Raji (cell line): ENCODE results near the gene EHD1.

ENCODE experiments used
- POLR2A ChIP-seq: IDR thresholded peaks from 2 replicates; pipeline ENCODE4 v1.6.1; 2011; ENCODE audit warnings: low read depth, low read length, control low read depth; ENCODE audit not compliant: insufficient read depth

Gene EHD1

DNA sequence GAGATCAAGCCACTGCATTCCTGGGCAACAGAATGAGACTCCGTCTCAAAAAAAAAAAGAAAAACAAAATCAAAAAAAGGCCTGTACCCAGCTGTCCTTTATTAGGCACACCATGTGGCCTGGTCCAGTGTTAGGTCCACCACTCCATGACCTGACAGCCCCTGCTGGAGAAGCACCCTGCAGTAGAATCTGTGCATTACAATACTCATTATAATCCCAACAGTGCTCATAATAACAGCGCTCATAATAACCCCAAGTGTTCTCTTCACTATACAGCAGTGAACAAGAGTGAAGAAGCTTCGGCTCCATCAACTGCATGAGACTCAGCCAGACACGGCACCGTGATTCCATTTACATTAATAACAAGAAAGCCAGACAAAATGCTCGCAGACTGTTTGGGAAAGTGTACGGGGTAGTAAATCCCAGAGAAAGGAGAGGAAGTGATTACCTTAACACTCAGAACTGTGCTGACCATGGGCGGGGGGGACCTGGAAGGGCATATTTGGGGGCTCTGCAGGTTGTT, 8.9 kb upstream of the EHD1 start:
- TF ChIP-seq POLR2A: no peak

DNA sequence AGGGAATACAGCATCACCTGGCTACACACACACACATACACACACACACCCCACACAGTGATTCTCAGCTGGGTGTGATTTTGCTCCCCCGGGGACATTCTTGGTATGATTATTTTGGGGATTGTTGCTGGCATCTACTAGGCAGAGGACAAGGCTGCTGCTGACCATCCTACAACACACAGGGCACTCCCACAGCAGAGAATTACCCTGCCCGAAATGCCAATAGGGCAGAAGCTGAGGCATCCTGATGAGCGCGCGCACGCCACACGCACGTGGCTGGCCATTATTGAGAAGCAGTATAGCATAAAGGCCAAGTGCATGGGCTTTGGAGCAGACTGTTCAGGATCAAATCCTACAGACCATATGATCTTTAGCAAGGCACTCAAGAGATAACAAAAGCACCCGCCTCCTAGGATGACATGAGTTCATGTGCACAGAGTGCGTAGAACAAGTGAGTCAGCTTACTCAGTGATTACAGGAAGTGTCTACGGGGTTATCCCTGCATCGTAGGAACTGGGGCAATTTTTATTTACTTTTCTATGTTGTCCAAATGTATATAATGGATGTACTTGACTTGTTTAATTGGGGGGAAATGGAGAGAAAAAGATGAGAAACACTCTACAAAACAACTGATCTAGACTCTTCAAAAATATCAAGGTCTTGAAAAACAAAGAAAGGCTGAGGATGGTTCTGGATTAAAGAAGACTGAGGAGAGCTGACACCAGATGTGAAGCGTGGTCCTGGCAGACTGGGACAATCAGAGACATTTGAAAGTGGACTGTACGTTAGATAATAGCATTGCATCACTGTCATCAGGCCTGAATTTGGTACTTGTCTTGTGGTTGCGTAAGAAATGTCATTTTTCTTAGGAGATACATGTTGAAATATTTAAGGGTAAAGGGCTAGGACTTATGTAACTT, 7.2 kb upstream of the EHD1 start:
- TF ChIP-seq POLR2A: no peak

DNA sequence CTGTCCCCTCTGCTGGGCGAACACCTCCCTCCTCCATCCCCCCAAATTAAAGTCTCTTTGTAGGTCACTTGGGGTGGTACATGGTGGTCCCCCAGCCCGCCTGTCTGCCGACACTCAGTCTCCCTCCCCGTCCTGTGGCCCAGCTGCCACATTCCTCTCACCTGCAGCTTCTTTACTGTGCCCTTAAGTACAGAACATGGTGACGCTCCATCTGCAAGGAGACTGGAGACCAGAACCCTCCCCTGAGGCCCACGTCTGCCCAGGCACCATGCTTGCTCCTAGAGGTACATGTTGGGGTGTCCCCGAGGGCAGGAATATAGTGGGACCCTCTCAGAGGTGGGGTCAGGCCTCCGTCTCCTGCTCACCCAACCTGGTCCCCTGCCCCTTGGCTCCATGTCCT, 5.6 kb upstream of the EHD1 start:
- TF ChIP-seq POLR2A: no peak

DNA sequence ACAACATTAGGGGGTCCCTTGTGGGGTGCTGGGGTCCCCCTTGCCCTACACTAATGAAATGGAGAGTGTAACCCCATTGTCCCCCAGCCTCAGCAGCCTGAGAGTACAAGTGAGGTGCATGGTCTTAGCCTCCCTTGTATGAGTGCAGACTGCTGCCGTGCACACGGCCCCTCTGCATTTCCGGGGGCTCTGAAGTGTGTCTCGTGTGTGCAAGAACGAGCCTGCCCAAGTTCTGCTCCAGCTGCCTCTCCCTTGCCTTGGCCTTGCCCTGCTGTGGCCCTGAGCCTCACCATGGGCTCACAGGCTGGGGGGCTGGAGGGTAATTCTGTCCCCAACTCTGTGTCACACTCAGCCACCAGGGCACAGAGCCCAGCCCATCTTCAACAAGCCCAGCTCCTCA, 5.2 kb upstream of the EHD1 start:
- TF ChIP-seq POLR2A: no peak

DNA sequence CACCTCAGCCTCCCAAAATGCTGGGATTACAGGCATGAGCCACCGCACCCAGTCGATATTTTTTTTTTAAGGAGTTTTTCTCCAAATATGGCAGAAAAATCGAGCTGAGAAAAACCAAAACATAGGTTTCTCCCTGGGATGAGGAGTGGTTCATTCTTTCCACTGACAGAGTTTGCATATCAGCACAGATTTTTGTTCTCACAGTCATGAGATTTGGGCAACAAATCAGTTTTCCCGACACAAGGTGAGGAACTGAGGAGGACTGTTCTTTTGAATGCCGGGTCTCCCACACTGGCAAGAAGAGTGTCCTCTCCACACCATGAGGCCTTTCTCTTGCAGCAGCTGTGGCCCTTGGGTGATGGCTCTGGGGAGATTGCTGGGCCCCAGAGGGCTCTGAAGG, 3.8 kb upstream of the EHD1 start:
- no peak for TF ChIP-seq POLR2A

DNA sequence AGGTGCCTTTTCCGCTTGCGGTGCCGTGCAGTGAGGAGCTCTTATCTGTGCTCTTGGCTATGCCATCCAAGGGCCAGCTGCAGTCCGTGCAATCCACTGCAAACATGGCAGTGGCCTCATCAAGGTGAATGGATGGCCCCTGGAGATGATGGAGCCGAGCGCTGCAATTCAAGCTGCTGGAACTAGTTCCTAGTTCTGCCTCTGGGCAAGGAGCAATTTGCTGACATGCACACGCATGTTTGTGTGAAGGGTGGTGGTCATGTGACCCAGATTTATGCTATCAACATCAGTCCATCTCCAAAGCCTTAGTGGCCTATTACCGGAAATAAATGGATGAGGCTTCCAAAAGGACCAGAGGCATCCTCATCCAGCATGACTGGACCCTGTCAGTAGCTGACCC, 3.1 kb upstream of the EHD1 start:
- no peak for TF ChIP-seq POLR2A

DNA sequence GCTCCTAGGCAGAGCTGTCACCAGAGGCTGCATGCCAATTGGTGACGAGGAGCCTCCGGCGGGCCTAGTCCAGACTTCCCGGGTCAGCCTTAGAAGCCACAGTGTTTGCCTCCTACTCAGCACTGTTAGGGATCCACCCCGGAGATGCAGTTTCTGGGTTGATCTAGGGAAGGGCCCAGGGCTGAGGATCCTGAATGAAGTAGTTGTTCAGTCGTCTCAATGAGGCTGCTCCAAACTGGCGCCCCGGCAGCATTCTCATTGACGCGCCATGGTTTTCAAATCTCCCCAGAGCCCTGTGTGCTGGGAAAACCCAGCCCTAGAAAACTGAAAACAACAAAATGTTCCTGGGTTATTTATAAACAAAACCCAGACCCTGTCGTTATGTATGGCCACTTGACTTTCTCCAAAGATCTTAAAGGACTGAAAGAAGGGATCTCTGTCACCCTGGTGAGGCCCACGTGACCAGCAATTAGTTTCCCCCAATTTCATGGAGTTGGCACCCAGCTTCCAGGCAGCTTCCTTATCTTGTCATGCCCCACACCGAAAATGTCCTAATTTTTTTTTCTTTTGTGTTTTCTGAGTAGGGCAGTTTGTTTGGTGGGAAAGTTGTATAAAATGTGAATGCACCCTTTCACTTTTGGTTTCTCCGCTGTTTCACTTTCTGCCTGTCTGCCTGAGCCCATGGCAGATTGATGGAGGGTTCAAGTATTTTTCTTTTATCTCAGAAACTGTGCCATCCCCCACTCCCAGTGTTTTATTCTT, 2.0 kb upstream of the EHD1 start:
- peak; percentile 32 for TF ChIP-seq POLR2A

DNA sequence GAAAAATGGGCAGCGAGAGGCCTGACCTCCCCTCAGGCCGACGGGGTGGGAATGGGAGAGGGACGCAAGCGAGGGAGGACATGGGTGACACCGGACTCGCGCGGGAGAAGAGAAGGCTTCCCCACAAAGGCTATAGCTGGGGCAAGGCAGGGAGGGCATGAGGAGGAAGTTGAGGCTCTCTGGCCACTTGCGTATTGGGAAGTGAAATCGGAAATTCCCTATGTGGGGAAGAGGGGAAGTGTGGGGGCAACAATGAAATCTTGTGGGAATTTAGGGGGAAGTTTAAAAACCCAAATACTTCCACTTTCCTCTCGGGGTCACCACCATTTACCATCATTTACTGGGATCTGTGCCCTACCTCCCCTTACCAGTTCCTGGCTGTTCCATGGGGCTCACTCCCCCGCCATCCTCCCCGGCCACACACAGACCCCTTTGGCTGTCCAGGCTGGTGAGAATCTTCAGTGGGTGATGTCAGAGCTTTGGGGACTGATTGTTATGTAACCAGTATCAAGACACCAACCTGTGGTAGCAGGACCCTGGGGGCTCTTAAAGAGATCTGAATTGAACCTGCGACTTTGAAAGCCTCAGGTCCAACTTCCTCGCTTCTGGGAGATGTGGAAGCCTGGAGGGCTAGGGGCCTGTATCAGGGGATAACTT, 951 bp upstream of the EHD1 start:
- no peak; the same call in 1 of the 2 replicates for TF ChIP-seq POLR2A

DNA sequence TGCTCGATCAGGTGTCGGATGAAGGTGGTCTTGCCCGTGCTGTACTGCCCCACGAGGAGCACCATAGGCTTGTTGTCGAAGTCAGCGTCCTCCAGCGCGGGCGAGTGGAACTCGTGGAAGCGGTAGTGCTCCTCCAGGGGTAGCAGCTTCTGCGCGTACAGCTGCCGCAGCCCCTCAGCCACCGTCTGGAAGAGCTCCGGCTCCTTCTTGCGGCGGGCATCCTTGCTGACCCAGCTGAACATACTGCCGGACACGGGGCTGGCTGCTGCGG, 263 bp downstream of the EHD1 start:
- no peak for TF ChIP-seq POLR2A

DNA sequence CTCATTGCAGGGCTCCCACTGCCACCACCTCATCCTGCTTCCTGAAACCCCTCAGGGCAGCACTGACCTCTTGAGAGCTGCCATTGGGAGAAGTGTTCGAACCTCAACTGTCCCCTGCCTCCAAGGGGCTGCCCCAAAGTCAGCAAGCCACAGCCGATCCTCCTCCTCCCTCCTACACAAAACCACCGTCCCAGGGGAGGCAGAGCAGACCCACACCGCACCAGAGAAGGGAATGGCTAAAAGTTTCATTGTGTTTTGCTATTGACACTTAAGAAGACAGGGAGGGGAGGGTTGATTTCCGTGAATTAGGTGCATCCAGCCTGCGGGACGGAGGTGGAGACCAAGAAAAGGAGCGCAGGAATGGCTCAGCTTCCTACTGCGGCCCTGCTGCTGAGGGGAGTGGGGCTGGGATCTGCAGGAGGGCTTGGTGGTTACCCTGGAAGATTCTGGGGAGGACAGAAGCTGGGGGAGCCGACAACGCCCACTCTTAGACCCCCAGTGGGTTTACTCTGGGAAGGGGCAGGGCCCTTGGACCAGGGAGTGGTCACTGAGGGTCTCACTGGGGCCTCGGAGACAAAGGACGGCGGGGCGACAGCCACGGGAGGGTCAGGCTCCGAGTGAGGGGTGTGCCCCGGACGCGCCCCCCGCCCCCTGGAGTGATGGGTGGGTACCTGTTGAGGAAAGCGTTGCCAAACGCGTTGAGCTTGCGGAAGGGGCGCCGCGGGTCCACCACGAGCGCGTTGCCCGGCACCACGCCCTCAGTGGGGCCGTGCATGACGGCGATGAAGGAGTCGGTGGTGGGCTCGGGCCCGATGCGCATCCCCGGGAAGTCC, 815 bp downstream of the EHD1 start:
- TF ChIP-seq POLR2A: no peak

DNA sequence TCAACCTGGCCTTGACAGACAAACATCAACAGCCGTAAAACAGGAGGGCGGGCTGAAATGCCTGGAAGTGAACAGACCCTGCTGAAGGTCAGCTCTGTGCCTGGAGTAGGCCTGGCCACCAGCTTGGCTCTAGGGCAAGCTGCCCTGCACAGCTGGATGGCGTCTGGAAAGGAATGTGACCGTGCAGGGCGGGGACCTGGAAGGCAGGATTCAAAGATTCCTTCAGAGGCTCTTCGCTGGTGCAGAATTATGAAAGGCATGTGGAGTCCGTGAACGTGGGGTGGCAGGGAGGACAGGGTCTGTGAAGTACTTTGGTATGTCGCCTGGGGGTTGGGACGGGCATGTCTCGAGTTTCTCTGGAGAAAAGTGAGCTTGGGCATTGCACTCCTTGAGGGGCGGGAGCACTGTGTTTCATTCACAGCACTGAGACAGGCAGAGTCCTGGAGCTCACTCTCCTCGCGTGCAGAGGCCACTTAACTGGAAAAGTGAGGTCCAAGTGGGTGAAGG, 1.5 kb downstream of the EHD1 start:
- TF ChIP-seq POLR2A: no peak

DNA sequence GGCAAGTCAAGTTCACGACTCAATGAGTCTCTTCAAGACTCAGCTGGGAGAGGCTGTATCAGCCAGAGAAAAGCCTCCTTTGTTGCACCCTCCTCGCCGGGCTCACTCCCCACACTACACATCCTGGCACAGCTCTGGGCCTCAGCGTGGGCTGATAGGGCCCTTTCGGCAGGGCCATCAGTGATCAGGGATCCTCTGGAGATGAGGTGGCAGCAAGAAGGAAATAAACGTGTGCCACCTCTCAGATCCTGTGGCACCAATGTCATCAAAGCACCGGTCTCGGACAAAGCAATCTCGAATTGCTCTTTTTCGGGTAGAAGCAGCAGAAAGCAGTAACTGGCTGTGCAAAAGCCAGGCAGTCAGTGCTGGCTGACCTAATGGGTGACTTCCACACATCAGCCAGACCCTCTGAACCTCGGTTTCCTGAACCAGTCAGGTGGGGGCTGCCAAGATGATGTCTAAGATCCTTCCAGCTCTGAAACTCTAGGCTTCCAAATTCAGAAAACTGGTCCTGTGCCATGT, 2.1 kb downstream of the EHD1 start:
- TF ChIP-seq POLR2A: no peak

DNA sequence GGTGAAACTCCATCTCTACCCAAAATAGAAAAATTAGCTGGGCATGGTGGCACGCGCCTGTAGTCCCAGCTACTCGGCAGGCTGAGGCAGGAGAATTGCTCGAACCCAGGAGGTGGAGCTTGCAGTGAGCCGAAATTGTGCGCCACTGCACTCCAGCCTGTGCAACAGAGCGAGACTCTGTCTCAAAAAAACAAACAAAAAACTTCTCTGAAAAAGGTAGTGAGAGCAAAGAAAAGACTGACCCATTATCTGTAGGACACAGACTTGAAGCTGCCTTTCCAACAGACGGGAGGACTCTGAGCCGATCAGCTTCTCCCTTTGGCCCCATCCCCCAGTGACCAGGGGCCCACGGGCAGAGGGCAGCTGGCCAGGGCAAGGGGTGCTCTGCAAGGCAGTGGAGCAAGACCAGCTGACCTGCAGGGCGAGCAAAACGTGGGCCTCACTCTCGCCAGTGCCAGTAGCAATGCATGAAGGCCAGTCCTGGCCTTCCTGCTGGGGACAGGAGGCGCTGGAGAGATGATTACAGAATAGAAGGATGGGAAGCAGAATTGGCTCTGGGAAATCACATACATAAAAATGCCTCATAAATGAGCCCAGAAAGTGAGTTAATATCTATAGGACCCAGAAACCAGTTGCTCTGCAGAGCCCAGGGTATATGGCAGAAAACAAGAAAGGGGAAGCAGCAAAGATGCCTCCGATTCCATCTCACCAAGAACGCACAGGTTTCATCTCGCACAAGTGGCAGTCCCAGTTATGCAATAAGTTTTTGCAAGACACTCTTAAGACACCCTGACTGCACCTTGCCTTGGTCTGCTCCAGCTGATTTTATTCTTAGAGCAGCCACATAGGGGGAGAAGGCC, 2.8 kb downstream of the EHD1 start:
- no peak for TF ChIP-seq POLR2A
